ENCODE measurements around the gene CCDC148. TPM values are rescaled to one million over a fixed set of nuclear protein-coding genes. Genes with fewer than 3 reads are reported as not detected.

Gene CCDC148
- polyA plus RNA-seq, 2 of the 4 experiments (the other 2 are of a cell fraction), result 0.41 to 0.85 TPM

- DNase-seq (ENCODE audit: low read depth in 1 of 2, low spot score in 1 of 2), result no peak
- TF ChIP-seq JUNB (IDR thresholded peaks at IDR 0.05) (no peak), PHF8 (IDR thresholded peaks at IDR 0.05; ENCODE audit: borderline replicate concordance, low read depth) (no peak), CBX8 (IDR thresholded peaks at IDR 0.05) (no peak), RARB (CRISPR knock-in tag; IDR thresholded peaks at IDR 0.05) (no peak), HDAC2 (IDR thresholded peaks at IDR 0.05) (no peak), PBX3 (IDR thresholded peaks at IDR 0.05) (no peak), EP300 (IDR thresholded peaks at IDR 0.05) (no peak), BCL3 (IDR thresholded peaks at IDR 0.05) (no peak), ZFP36 (IDR thresholded peaks at IDR 0.05; ENCODE audit: borderline replicate concordance, partially characterized antibody) (no peak), RNF2 (IDR thresholded peaks at IDR 0.05; ENCODE audit: borderline replicate concordance, low read depth) (no peak), ELK1 (IDR thresholded peaks at IDR 0.05; ENCODE audit: low read depth, low read length) (no peak), RAD21 (conservative IDR thresholded peaks at IDR 0.05 in 1 of 2, IDR thresholded peaks at IDR 0.05 in 1 of 2) (no peak), RFX5 (IDR thresholded peaks at IDR 0.05) (no peak), ATOH8 (CRISPR knock-in tag; IDR thresholded peaks at IDR 0.05; ENCODE audit: low read depth) (no peak)
- TF ChIP-seq, protein P1, sequence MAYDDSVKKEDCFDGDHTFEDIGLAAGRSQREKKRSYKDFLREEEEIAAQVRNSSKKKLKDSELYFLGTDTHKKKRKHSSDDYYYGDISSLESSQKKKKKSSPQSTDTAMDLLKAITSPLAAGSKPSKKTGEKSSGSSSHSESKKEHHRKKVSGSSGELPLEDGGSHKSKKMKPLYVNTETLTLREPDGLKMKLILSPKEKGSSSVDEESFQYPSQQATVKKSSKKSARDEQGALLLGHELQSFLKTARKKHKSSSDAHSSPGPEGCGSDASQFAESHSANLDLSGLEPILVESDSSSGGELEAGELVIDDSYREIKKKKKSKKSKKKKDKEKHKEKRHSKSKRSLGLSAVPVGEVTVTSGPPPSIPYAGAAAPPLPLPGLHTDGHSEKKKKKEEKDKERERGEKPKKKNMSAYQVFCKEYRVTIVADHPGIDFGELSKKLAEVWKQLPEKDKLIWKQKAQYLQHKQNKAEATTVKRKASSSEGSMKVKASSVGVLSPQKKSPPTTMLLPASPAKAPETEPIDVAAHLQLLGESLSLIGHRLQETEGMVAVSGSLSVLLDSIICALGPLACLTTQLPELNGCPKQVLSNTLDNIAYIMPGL (CRISPR knock-in tag; IDR thresholded peaks at IDR 0.05; ENCODE audit: borderline replicate concordance), result no peak
- no peak overlapping the region for H3K4me2 ChIP-seq
- no peak overlapping the region for H3K27ac ChIP-seq
- no peak overlapping the region for H3K4me3 ChIP-seq
- no peak for FAIRE-seq
- 11% methylated on average over 1 of the region's 1 CpG for WGBS (ENCODE audit: missing lambda C conversion rate)
- ChIA-PET POLR2A (no interaction called here), CTCF (interaction anchor here (0.7 kb wide), 1 partner anchor 30 kb away, joined by 3 read pairs; no protein-coding TSS in a partner anchor)
- ATAC-seq, result no peak
- H3K9me3 ChIP-seq, result no peaks in the 10 kb centered on the region
- peaks cover 21% of the 10 kb centered on the region for H3K4me1 ChIP-seq
These were observed 63.9 kb downstream of the CCDC148 start for GRCh38 chr2:158392687-158393086.

- ChIA-PET CTCF (no interaction called here), POLR2A (no interaction called here)
- Histone ChIP-seq H3K4me1 (peaks cover 21% of the 10 kb centered on the region), H3K27ac (no peak overlapping the region), H3K4me3 (no peak overlapping the region), H3K9me3 (no peaks in the 10 kb centered on the region), H3K4me2 (peak overlapping the region; percentile 16; the same call in 1 of the 3 replicates)
- WGBS (ENCODE audit: missing lambda C conversion rate), result 27% methylated on average over 2 of the region's 2 CpGs
- TF ChIP-seq EHF (CRISPR knock-in tag; IDR thresholded peaks at IDR 0.05) (no peak), PBX3 (IDR thresholded peaks at IDR 0.05) (no peak), FOSL2 (IDR thresholded peaks at IDR 0.05) (no peak), FOSL2 (CRISPR knock-in tag; IDR thresholded peaks at IDR 0.05) (peak; percentile 33; the same call in 1 of the 2 replicates)
- ATAC-seq, result no peak
- no peak for FAIRE-seq
- peak in 1 of 2 experiments; percentile 14 for DNase-seq (ENCODE audit: low read depth in 1 of 2, low spot score in 1 of 2)
These were observed 64.7 kb downstream of the CCDC148 start for GRCh38 chr2:158391876-158392275.
